GM12801 (cell line): ENCODE measurements around the gene B4GALNT4.

ENCODE experiments used
- TF ChIP-seq, protein P1 (sequence below): IDR thresholded peaks from one replicate; pipeline ENCODE4 v1.5.1; 2011; ENCODE audit warnings: control low read depth; ENCODE audit not compliant: insufficient read length; ENCODE audit errors: extremely low read depth

B4GALNT4 gene

GRCh38 chr11:420911-421321 lies 51.6 kb downstream of the B4GALNT4 start:
- TF ChIP-seq, protein P1, sequence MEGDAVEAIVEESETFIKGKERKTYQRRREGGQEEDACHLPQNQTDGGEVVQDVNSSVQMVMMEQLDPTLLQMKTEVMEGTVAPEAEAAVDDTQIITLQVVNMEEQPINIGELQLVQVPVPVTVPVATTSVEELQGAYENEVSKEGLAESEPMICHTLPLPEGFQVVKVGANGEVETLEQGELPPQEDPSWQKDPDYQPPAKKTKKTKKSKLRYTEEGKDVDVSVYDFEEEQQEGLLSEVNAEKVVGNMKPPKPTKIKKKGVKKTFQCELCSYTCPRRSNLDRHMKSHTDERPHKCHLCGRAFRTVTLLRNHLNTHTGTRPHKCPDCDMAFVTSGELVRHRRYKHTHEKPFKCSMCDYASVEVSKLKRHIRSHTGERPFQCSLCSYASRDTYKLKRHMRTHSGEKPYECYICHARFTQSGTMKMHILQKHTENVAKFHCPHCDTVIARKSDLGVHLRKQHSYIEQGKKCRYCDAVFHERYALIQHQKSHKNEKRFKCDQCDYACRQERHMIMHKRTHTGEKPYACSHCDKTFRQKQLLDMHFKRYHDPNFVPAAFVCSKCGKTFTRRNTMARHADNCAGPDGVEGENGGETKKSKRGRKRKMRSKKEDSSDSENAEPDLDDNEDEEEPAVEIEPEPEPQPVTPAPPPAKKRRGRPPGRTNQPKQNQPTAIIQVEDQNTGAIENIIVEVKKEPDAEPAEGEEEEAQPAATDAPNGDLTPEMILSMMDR, result no peak

GRCh38 chr11:422249-422656 lies 53.0 kb downstream of the B4GALNT4 start:
- TF ChIP-seq, protein P1, result no peak

- TF ChIP-seq, protein P1, result no peak
These were observed 54.9 kb downstream of the B4GALNT4 start for GRCh38 chr11:424232-424631.

- TF ChIP-seq, protein P1, result no peak
These were observed 56.0 kb downstream of the B4GALNT4 start for GRCh38 chr11:425301-425700.

- TF ChIP-seq, protein P1, result no peak
These were observed 57.6 kb downstream of the B4GALNT4 start for GRCh38 chr11:426851-427250.

GRCh38 chr11:428295-428694 lies 59.0 kb downstream of the B4GALNT4 start:
- TF ChIP-seq, protein P1, result no peak

DNA sequence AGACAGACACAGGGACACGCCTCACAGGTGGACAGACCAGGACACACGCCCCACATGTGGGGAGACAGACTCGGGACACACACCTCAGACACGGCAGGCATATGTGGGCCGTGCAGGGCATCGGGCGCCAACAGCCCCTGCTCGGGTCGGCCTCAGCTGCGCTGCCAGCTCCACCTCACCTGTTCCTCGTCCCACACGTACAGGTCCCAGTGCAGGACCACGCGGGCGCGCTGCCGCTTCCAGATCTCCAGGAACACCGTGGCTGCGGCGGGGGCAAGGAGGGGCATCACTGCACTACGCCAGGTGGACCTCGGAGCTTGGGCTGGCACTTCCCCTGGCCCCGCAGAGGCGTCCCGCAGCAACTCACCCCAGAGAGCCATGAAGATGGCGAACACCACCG lies 60.1 kb downstream of the B4GALNT4 start:
- TF ChIP-seq, protein P1, result no peak
